PC-9 (cell line): ENCODE results near the gene ZMIZ1.

Source experiments
- EZH2 ChIP-seq: fragments of 200-600 bp; sonication (generic); IDR thresholded peaks from 2 replicates; pipeline ENCODE4 v1.8.0; 2017; ENCODE audit warnings: antibody characterized with exemption, low read depth
- TF ChIP-seq, protein P1 (sequence below): fragments of 200-600 bp; sonication (generic); conservative IDR thresholded peaks from 2 replicates; pipeline ENCODE4 v1.6.1; 2017; ENCODE audit warnings: mixed run types, antibody characterized with exemption, mild to moderate bottlenecking, moderate library complexity

DNA sequence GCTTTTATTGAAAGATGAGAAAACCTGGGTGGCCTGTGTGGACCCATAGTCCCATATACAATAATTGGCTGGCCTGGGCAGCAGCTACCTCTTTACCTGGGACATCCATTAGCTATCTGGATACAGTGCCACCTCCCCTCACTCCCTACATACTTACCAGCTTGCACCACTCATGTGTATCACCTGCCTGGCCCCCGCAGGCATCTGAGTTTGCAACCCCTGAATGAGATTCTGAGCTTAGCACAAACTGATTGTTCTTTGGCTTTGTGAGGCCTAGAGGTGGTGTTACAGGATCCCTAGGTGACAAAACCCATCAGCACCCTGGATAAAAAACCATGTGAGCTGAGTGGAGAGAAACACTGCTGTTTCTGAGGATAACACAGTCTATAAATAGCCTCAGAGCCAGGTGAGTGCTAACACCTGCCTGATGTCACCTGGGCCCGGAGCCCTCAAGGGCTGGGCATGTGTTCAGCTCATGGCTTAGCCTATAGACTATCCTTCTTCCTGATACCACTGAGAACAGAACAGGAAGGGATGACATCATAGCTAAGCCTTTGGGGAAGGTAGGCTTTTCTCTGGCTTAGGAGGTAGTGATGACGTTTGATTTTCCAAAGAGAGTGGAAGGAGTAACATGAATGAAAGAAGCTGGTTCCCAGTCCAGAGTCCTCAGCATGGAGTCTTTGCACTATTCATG is 275.9 kb downstream of the ZMIZ1 start:
- TF ChIP-seq, protein P1, sequence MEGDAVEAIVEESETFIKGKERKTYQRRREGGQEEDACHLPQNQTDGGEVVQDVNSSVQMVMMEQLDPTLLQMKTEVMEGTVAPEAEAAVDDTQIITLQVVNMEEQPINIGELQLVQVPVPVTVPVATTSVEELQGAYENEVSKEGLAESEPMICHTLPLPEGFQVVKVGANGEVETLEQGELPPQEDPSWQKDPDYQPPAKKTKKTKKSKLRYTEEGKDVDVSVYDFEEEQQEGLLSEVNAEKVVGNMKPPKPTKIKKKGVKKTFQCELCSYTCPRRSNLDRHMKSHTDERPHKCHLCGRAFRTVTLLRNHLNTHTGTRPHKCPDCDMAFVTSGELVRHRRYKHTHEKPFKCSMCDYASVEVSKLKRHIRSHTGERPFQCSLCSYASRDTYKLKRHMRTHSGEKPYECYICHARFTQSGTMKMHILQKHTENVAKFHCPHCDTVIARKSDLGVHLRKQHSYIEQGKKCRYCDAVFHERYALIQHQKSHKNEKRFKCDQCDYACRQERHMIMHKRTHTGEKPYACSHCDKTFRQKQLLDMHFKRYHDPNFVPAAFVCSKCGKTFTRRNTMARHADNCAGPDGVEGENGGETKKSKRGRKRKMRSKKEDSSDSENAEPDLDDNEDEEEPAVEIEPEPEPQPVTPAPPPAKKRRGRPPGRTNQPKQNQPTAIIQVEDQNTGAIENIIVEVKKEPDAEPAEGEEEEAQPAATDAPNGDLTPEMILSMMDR: no peak
- TF ChIP-seq EZH2: no peak
